A673 (cell line): Measurements from ENCODE around the gene HSDL2.

Source experiments
- CTCF ChIP-seq: fragments of 300-800, 200-600 bp; sonication (generic); conservative IDR thresholded peaks from 2 replicates; pipeline ENCODE4 v1.5.1; 2017; ENCODE audit warnings: low read depth, mild to moderate bottlenecking, antibody characterized with exemption, low read length, moderate library complexity, mixed read lengths
- EZH2 ChIP-seq: fragments of 200-600 bp; sonication (generic); IDR thresholded peaks from 2 replicates; pipeline ENCODE4 v1.6.1; 2017; ENCODE audit warnings: borderline replicate concordance, low read depth, mild to moderate bottlenecking, mixed read lengths, antibody characterized with exemption, low read length; ENCODE audit not compliant: poor library complexity, severe bottlenecking

DNA sequence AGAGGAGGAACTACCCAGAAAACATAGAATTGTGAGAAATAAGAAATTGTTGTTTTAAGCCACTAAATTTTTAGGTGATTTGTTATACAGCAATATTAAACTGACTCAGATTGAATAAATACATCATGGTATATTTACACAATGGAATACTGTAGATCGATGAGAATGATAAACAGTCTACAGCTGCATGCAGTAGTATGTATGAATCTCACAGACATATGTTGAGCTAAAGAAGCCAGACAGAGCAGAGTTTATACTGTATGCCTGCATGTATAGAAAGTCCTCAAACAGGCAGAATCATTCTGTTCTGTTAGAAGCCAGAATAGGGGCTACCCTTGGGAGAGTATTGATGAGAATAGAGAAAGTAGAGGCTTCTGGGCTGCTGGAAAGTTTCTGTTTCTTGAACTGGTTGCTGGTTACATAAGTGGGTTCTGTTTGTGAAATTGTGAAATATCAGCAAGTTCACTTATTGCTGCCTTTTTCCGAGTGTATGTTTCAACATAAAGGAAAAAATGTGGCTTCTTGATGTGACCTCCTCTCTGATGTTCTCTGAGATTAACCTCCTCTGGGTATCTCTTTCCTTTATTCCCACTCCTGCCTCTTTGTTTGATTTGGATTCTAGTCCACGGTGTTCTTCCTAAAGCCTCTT lies 116.3 kb downstream of the HSDL2 start:
- TF ChIP-seq CTCF (no peak), EZH2 (no peak)
